IMR-90 (cell line): ENCODE measurements around the gene FAM111A. TPM values are rescaled to one million over a fixed set of nuclear protein-coding genes. Genes with fewer than 3 reads are reported as not detected.

Experiments
- ATAC-seq: fragments of 200-7000 bp; cut with Tn5 transposase; 2 replicates; pipeline ENCODE4 v1.9.1; 2020; ENCODE audit warnings: low read depth, mild to moderate bottlenecking, moderate library complexity
- BruUV-seq: library from RNA; stranded (reverse); fragments of 400-500 nt; replicated peaks from 2 replicates; lab custom pipeline; 2021; lab: Mats Ljungman, UMichigan
- CTCF ChIA-PET: fragments of 300-600 bp; formaldehyde crosslinking; extraction: SDS; loops from one replicate; lab custom pipeline; 2021; ENCODE audit warnings: antibody characterized with exemption; lab: Yijun Ruan, JAX
- POLR2A ChIA-PET: fragments of 300-600 bp; sonication (Branson Sonifier 250); formaldehyde crosslinking; loops from one replicate; lab custom pipeline; 2022; ENCODE audit warnings: antibody characterized with exemption; ENCODE audit not compliant: unreplicated experiment; lab: Charles Lee
- DNase-seq: peaks from one replicate; pipeline ENCODE4 v3.0.0; 2013
- H2AFZ ChIP-seq: replicated peaks from 2 replicates; pipeline ENCODE3; 2013; ENCODE audit warnings: low read length, mild to moderate bottlenecking; ENCODE audit not compliant: poor library complexity
- H2AK5ac ChIP-seq: 2 replicates; pipeline ENCODE4 v1.6.1; 2013; ENCODE audit warnings: low read depth, low read length, inconsistent platforms
- H2AK9ac ChIP-seq: replicated peaks from 2 replicates; pipeline ENCODE3; 2013; ENCODE audit warnings: mild to moderate bottlenecking, low read depth, low read length, moderate library complexity; ENCODE audit not compliant: poor library complexity
- H2BK120ac ChIP-seq: 2 replicates; pipeline ENCODE4 v1.6.1; 2013; ENCODE audit warnings: low read depth, low read length, inconsistent platforms
- H2BK15ac ChIP-seq: 3 replicates; pipeline ENCODE4 v1.6.1; 2013; ENCODE audit warnings: low read depth, low read length, inconsistent platforms
- H2BK20ac ChIP-seq: 2 replicates; pipeline ENCODE4 v1.6.1; 2013; ENCODE audit warnings: low read depth, mild to moderate bottlenecking, inconsistent platforms, low read length, moderate library complexity
- H2BK5ac ChIP-seq: 2 replicates; pipeline ENCODE4 v1.6.1; 2013; ENCODE audit warnings: mild to moderate bottlenecking, low read depth, low read length, inconsistent platforms; ENCODE audit not compliant: poor library complexity, severe bottlenecking
- H3K14ac ChIP-seq: replicated peaks from 2 replicates; pipeline ENCODE4 v1.6.1; 2013; ENCODE audit warnings: low read depth, low read length, inconsistent platforms
- H3K18ac ChIP-seq: 2 replicates; pipeline ENCODE4 v1.6.1; 2013; ENCODE audit warnings: low read depth, low read length, control low read depth
- H3K23ac ChIP-seq: 2 replicates; pipeline ENCODE4 v1.6.1; 2013; ENCODE audit warnings: low read depth, low read length, inconsistent platforms
- H3K27ac ChIP-seq: 2 replicates; pipeline ENCODE4 v1.5.1; 2013; ENCODE audit warnings: mild to moderate bottlenecking, control low read depth, low read length; ENCODE audit not compliant: insufficient read depth
- H3K27me3 ChIP-seq: 2 replicates; pipeline ENCODE4 v1.6.1; 2013; ENCODE audit warnings: low read length; ENCODE audit not compliant: control insufficient read depth, insufficient read depth
- H3K36me3 ChIP-seq: 2 replicates; pipeline ENCODE4 v1.6.1; 2013; ENCODE audit warnings: low read length, mixed read lengths; ENCODE audit not compliant: control insufficient read depth, insufficient read depth
- H3K4ac ChIP-seq: 2 replicates; pipeline ENCODE4 v1.6.1; 2013; ENCODE audit warnings: low read depth, low read length, inconsistent platforms
- H3K4me1 ChIP-seq: 2 replicates; pipeline ENCODE4 v1.6.1; 2013; ENCODE audit warnings: low read length, mixed read lengths; ENCODE audit not compliant: control insufficient read depth, insufficient read depth
- H3K4me2 ChIP-seq: 2 replicates; pipeline ENCODE4 v1.6.1; 2013; ENCODE audit warnings: low read depth, mild to moderate bottlenecking, control low read depth, low read length, moderate library complexity
- H3K4me3 ChIP-seq: 2 replicates; pipeline ENCODE4 v1.5.1; 2013; ENCODE audit warnings: low read depth, mild to moderate bottlenecking, control low read depth, low read length, moderate library complexity; ENCODE audit not compliant: insufficient read depth
- H3K56ac ChIP-seq: 2 replicates; pipeline ENCODE4 v1.6.1; 2013; ENCODE audit warnings: low read length, inconsistent platforms; ENCODE audit not compliant: insufficient read depth; ENCODE audit errors: extremely low read depth
- H3K79me1 ChIP-seq, 2 experiments: 2 replicates each; pipeline ENCODE4 v1.6.1; 2013; ENCODE audit warnings: low read length in 2 of 2, inconsistent platforms in 1 of 2, low read depth in 1 of 2
- H3K9ac ChIP-seq: 2 replicates; pipeline ENCODE4 v1.6.1; 2013; ENCODE audit warnings: low read depth, low read length, control low read depth
- H3K9me1 ChIP-seq: 2 replicates; pipeline ENCODE4 v1.6.1; 2013; ENCODE audit warnings: low read length, inconsistent platforms; ENCODE audit not compliant: insufficient read depth
- H3K9me3 ChIP-seq: 2 replicates; pipeline ENCODE4 v1.6.1; 2013; ENCODE audit warnings: low read length; ENCODE audit not compliant: control insufficient read depth, insufficient read depth
- H4K20me1 ChIP-seq: 2 replicates; pipeline ENCODE4 v1.6.1; 2013; ENCODE audit warnings: low read length, inconsistent platforms; ENCODE audit not compliant: insufficient read depth
- H4K5ac ChIP-seq: 2 replicates; pipeline ENCODE4 v1.6.1; 2013; ENCODE audit warnings: mild to moderate bottlenecking, low read depth, low read length, control low read depth
- H4K8ac ChIP-seq, 2 experiments: 2 replicates each; pipeline ENCODE4 v1.6.1; 2013; ENCODE audit warnings: low read depth in 2 of 2, low read length in 2 of 2, control low read depth in 1 of 2, inconsistent platforms in 1 of 2
- H4K91ac ChIP-seq: 2 replicates; pipeline ENCODE4 v1.6.1; 2013; ENCODE audit warnings: low read depth, low read length, inconsistent platforms; ENCODE audit not compliant: insufficient read depth
- CHD1 ChIP-seq: IDR thresholded peaks from 2 replicates; pipeline ENCODE4 v1.6.1; 2012; ENCODE audit warnings: low read depth, low read length, improper control_type of control experiment
- MAZ ChIP-seq: IDR thresholded peaks from 2 replicates; pipeline ENCODE4 v1.6.1; 2012; ENCODE audit warnings: low read depth, mild to moderate bottlenecking, low read length, improper control_type of control experiment, moderate library complexity, borderline replicate concordance
- MXI1 ChIP-seq: IDR thresholded peaks from 2 replicates; pipeline ENCODE4 v1.6.1; 2012; ENCODE audit warnings: low read depth, mild to moderate bottlenecking, low read length, moderate library complexity, borderline replicate concordance
- NFE2L2 ChIP-seq: fragments of 150-350 bp; IDR thresholded peaks from 2 replicates; pipeline ENCODE4 v1.6.1; 2016; ENCODE audit warnings: low read depth, mild to moderate bottlenecking, low read length
- POLR2A ChIP-seq: IDR thresholded peaks from 2 replicates; pipeline ENCODE4 v1.6.1; 2012; ENCODE audit warnings: mild to moderate bottlenecking, low read depth, low read length
- RFX5 ChIP-seq: IDR thresholded peaks from 2 replicates; pipeline ENCODE4 v1.8.0; 2012; ENCODE audit warnings: low read depth, mild to moderate bottlenecking, low read length, moderate library complexity
- SMC3 ChIP-seq: fragments of 150-350 bp; IDR thresholded peaks from 2 replicates; pipeline ENCODE4 v1.6.1; 2016; ENCODE audit warnings: low read depth, mild to moderate bottlenecking, antibody characterized with exemption, low read length, moderate library complexity
- WGBS, 2 experiments: methylation state at CpG; one replicate each; pipeline versions ENCODE4 v1.1.5 to v1.1.7; 2013; ENCODE audit warnings: missing lambda C conversion rate in 2 of 2; ENCODE audit not compliant: insufficient read length in 1 of 2; ENCODE audit errors: extremely low coverage in 2 of 2; 5-methylcytosine and 5-hydroxymethylcytosine counted together
- dilution Hi-C: fragments of 300-500 bp; cut with HindIII; formaldehyde crosslinking; loops from one replicate; pipeline ENCODE4 v1.14.3; 2018; ENCODE audit warnings: low sequenced_read_pairs; ENCODE audit not compliant: unreplicated experiment
- in situ Hi-C: fragments of 300-500 bp; cut with MboI; formaldehyde crosslinking; loops from 3 replicates; pipeline ENCODE4 v1.14.3; 2019; ENCODE audit warnings: low sequenced_read_pairs, inconsistent platforms, mixed read lengths
- intact Hi-C: fragments of 100-400 bp; cut with micrococcal nuclease; formaldehyde crosslinking; loops from 2 replicates; pipeline ENCODE4 v1.10.0; 2022
- polyA plus RNA-seq, 3 experiments: library from polyadenylated mRNA; depleted of rRNA; stranded (reverse); fragments of >200 nt; gene quantifications; 2 replicates each; pipeline ENCODE4 v1.2.3, GENCODE V29; 2012; ENCODE audit warnings: low replicate concordance in 1 of 3
- total RNA-seq: library from RNA; depleted of rRNA; stranded (reverse); fragments of >200 nt; gene quantifications from 2 replicates; pipeline ENCODE4 v1.2.3, GENCODE V29; 2012

Gene FAM111A
- total and polyA plus RNA-seq, 2 of the 4 experiments (the other 2 are of a cell fraction) = 19.9 to 36.4 TPM

DNA sequence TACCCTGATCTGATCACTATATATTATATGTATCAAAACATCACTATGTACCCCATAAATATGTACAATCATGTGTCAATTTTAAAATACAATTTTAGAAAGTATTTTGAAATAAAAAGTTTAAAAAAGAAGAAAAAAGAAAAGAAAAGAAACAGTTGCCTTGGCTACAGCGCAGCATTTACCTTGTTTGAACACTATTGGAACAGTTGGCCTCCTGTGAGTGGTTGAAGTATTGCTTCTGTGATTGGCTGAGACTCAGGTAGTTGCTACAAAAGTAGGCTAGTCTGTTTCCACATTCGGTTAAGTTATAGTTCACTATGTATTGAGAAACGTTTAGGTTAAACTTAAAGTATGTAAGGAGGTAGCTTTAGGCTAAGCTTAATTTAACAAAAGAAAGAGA lies 21.4 kb downstream of the FAM111A start:
- in situ Hi-C loops = no loop called here
- CTCF ChIA-PET = interaction anchor here (1.2 to 3.1 kb wide), 2 partner anchors 22 to 28 kb away, joined by 4 to 11 read pairs; partner anchors contain the start of gene FAM111A
- Histone ChIP-seq H3K4me1 (no peaks in the 10 kb centered on the region), H2BK120ac (no peak overlapping the region), H3K9me3 (no peaks in the 10 kb centered on the region), H3K9ac (no peak overlapping the region), H3K4ac (no peak overlapping the region), H3K27ac (no peak overlapping the region), H4K91ac (no peak overlapping the region), H3K9me1 (no peaks in the 10 kb centered on the region), H2AK9ac (no peak overlapping the region), H3K23ac (no peak overlapping the region), H3K14ac (no peak overlapping the region), H3K56ac (no peak overlapping the region), H3K27me3 (peaks cover 13% of the 10 kb centered on the region), H2AFZ (no peak overlapping the region), H2AK5ac (no peak overlapping the region), H3K18ac (no peak overlapping the region), H4K5ac (no peak overlapping the region), H3K79me1 (no peaks in the 10 kb centered on the region), H3K36me3 (no peaks in the 10 kb centered on the region), H2BK15ac (no peak overlapping the region), H4K8ac (no peak overlapping the region), H3K4me2 (no peak overlapping the region), H2BK20ac (no peak overlapping the region), H2BK5ac (no peak overlapping the region), H3K4me3 (no peak overlapping the region), H4K20me1 (no peaks in the 10 kb centered on the region)
- intact Hi-C loops = no loop called here
- DNase-seq (no peak), ATAC-seq (no peak)
- WGBS, 2 experiments = 100% methylated on average over 1 of the region's 3 CpGs; no CpG with 5 or more reads in 1 of the 2 experiments
- BruUV-seq = no TSS peak
- dilution Hi-C loops = no loop called here
- POLR2A ChIA-PET = no interaction called here
- TF ChIP-seq MAZ (no peak), MXI1 (no peak), POLR2A (no peak), RFX5 (no peak), CHD1 (no peak), NFE2L2 (no peak), SMC3 (no peak)
